Transverse colon (tissue), 4 donors: ENCODE results near the gene ZNF503.

Source experiments
- CTCF ChIP-seq, 5 experiments: fragments of 200-600 bp in 3 of 5; fragments of 450-650 bp in 2 of 5; sonication (generic) in 3 of 5; IDR thresholded peaks; 1 replicate in 2 of 5; 2 replicates in 3 of 5; pipeline ENCODE4 v1.5.1; 2016 to 2017; ENCODE audit warnings: antibody characterized with exemption in 5 of 5, inconsistent platforms in 3 of 5, mild to moderate bottlenecking in 2 of 5, moderate library complexity in 1 of 5
- EP300 ChIP-seq: sonication (generic); formaldehyde crosslinking; IDR thresholded peaks from one replicate; pipeline ENCODE4 v1.6.1; 2017; ENCODE audit warnings: antibody characterized with exemption, low read depth
- POLR2A ChIP-seq: fragments of 450-650 bp; IDR thresholded peaks from one replicate; pipeline ENCODE4 v1.6.1; 2016; ENCODE audit warnings: antibody characterized with exemption, mild to moderate bottlenecking, moderate library complexity
- POLR2AphosphoS5 ChIP-seq, 3 donors: sonication (generic); formaldehyde crosslinking; IDR thresholded peaks; one replicate each; pipeline ENCODE4 v1.6.1; 2016; ENCODE audit warnings: antibody characterized with exemption in 3 of 3

- TF ChIP-seq CTCF (IDR thresholded peaks at IDR 0.05) (no peak), EP300 (no peak), POLR2AphosphoS5 (IDR thresholded peaks at IDR 0.05) (no peak), POLR2A (no peak)
These were observed 23.9 kb upstream of the ZNF503 start for GRCh38 chr10:75425291-75426079.
